Lower lobe of right lung (tissue), 2 donors: ENCODE results near the gene TMEM235. TPM values are rescaled to one million over a fixed set of nuclear protein-coding genes. Genes with fewer than 3 reads are reported as not detected.
A peak's percentile ranks its signal among the peaks of the same experiment; 100 is the strongest.

Experiments
- ATAC-seq, 2 donors: fragments of 200-7000 bp; cut with Tn5 transposase; one replicate each; pipeline ENCODE4 v1.9.1; 2020 to 2022; ENCODE audit warnings: mild to moderate bottlenecking in 2 of 2, moderate library complexity in 2 of 2
- DNase-seq: peaks from one replicate; pipeline ENCODE4 v3.0.0-alpha.2; 2020
- H3K27ac ChIP-seq: fragments of 200-600 bp; one replicate; pipeline ENCODE4 v1.8.0; 2022
- H3K27me3 ChIP-seq: fragments of 200-600 bp; one replicate; pipeline ENCODE4 v1.8.0; 2022; ENCODE audit warnings: low read depth
- H3K36me3 ChIP-seq: fragments of 200-600 bp; one replicate; pipeline ENCODE4 v1.8.0; 2022; ENCODE audit warnings: mild to moderate bottlenecking
- H3K4me1 ChIP-seq: fragments of 200-600 bp; one replicate; pipeline ENCODE4 v1.8.0; 2022
- H3K4me3 ChIP-seq: fragments of 200-600 bp; one replicate; pipeline ENCODE4 v1.8.0; 2022; ENCODE audit warnings: mild to moderate bottlenecking
- H3K9me3 ChIP-seq: fragments of 200-600 bp; one replicate; pipeline ENCODE4 v1.8.0; 2022
- CTCF ChIP-seq: fragments of 200-600 bp; IDR thresholded peaks from one replicate; pipeline ENCODE4 v1.8.0; 2022; ENCODE audit warnings: antibody characterized with exemption, mild to moderate bottlenecking
- intact Hi-C: fragments of 100-400 bp; cut with DNase I; formaldehyde crosslinking; loops from one replicate; pipeline ENCODE4 v1.11.0; 2022
- total RNA-seq: library from RNA; stranded (reverse); fragmentation: NEBNext Ultra II Directional; extraction: Animal tissue kit (Norgen Biotek cat#: 25700); gene quantifications from one replicate; pipeline ENCODE4 v1.2.1, GENCODE V29; 2021
- donor health status: DM: no; HTN: yes; CAD: no; lungs with severe emphysema.

The TMEM235 gene
- total RNA-seq, 1 donor from 2014 or later: not detected

- intact Hi-C loops: no loop called here
- TF ChIP-seq CTCF: no peak
- Histone ChIP-seq H3K27me3 (peaks cover 21% of the 10 kb centered on the region), H3K4me1 (peaks cover 7% of the 10 kb centered on the region), H3K9me3 (no peaks in the 10 kb centered on the region), H3K27ac (no peak overlapping the region), H3K36me3 (no peaks in the 10 kb centered on the region), H3K4me3 (no peak overlapping the region)
- DNase-seq: no peak
- ATAC-seq: no peak
These were observed 5.1 kb downstream of the TMEM235 start for GRCh38 chr17:78236362-78237127.

GRCh38 chr17:78237401-78238012 lies 6.1 kb downstream of the TMEM235 start:
- DNase-seq: no peak

GRCh38 chr17:78238823-78239488 lies 7.5 kb downstream of the TMEM235 start:
- no peak for TF ChIP-seq CTCF
- no peaks in the 10 kb centered on the region for H3K9me3 ChIP-seq
- no peaks in the 10 kb centered on the region for H3K36me3 ChIP-seq
- H3K4me1 ChIP-seq: peaks cover 7% of the 10 kb centered on the region
- no peak for DNase-seq
- ATAC-seq: no peak
- H3K27ac ChIP-seq: no peak overlapping the region
- no peak overlapping the region for H3K4me3 ChIP-seq
- H3K27me3 ChIP-seq: no peaks in the 10 kb centered on the region
- intact Hi-C loops: no loop called here

More at GRCh38 chr17:78237401-78238012, 6.1 kb downstream of the TMEM235 start:
- Histone ChIP-seq H3K27ac (no peak overlapping the region), H3K4me1 (peaks cover 7% of the 10 kb centered on the region), H3K4me3 (no peak overlapping the region), H3K9me3 (no peaks in the 10 kb centered on the region), H3K36me3 (no peaks in the 10 kb centered on the region), H3K27me3 (peaks cover 12% of the 10 kb centered on the region)
- no peak for TF ChIP-seq CTCF
- no peak for ATAC-seq
- intact Hi-C loops: no loop called here

- DNase-seq: no peak
- Histone ChIP-seq H3K4me3 (no peak overlapping the region), H3K4me1 (peaks cover 5% of the 10 kb centered on the region), H3K27me3 (no peaks in the 10 kb centered on the region), H3K9me3 (no peaks in the 10 kb centered on the region), H3K27ac (no peak overlapping the region), H3K36me3 (no peaks in the 10 kb centered on the region)
- ATAC-seq: peak in 1 of 2 donors; percentile 26
- TF ChIP-seq CTCF: no peak
- intact Hi-C loops: no loop called here
These were observed 8.1 kb downstream of the TMEM235 start for GRCh38 chr17:78239489-78239931.

- Histone ChIP-seq H3K36me3 (no peaks in the 10 kb centered on the region), H3K9me3 (no peaks in the 10 kb centered on the region), H3K27me3 (no peaks in the 10 kb centered on the region), H3K4me3 (no peak overlapping the region), H3K27ac (no peak overlapping the region), H3K4me1 (no peaks in the 10 kb centered on the region)
- intact Hi-C loops: no loop called here
- ATAC-seq: no peak
- no peak for DNase-seq
- no peak for TF ChIP-seq CTCF
These were observed 8.7 kb downstream of the TMEM235 start for GRCh38 chr17:78240012-78240655.
